ENCODE data around the gene MYH3.

Gene MYH3

GRCh38 chr17:10613775-10614513 is 43.2 kb downstream of the MYH3 start:
- Mint-ChIP-seq H3K4me1 (peaks cover 1% of the 10 kb centered on the region), H3K36me3 (ENCODE audit: low read depth) (no peaks in the 10 kb centered on the region), H3K27me3 (peaks cover 8% of the 10 kb centered on the region), H3K27ac (no peak overlapping the region), H3K4me3 (no peak overlapping the region), H3K9me3 (no peaks in the 10 kb centered on the region)
- DNase-seq (no peak), ATAC-seq (no peak)

GRCh38 chr17:10612957-10613744 is 44.0 kb downstream of the MYH3 start:
- Mint-ChIP-seq H3K9me3 (no peaks in the 10 kb centered on the region), H3K4me1 (no peaks in the 10 kb centered on the region), H3K27ac (no peak overlapping the region), H3K27me3 (peaks cover 8% of the 10 kb centered on the region), H3K36me3 (ENCODE audit: low read depth) (no peaks in the 10 kb centered on the region), H3K4me3 (no peak overlapping the region)
- DNase-seq (no peak), ATAC-seq (no peak)

- H3K4me1 Mint-ChIP-seq = no peaks in the 10 kb centered on the region
- no peak overlapping the region for H3K27ac Mint-ChIP-seq
- ATAC-seq (no peak), DNase-seq (no peak)
- peaks cover 8% of the 10 kb centered on the region for H3K27me3 Mint-ChIP-seq
- H3K4me3 Mint-ChIP-seq = no peak overlapping the region
- no peaks in the 10 kb centered on the region for H3K9me3 Mint-ChIP-seq
- no peaks in the 10 kb centered on the region for H3K36me3 Mint-ChIP-seq (ENCODE audit: low read depth)
Observed at GRCh38 chr17:10610884-10611283, 46.2 kb downstream of the MYH3 start.

GRCh38 chr17:10608244-10608643 is 48.9 kb downstream of the MYH3 start:
- DNase-seq = no peak
- no peaks in the 10 kb centered on the region for H3K9me3 Mint-ChIP-seq
- no peaks in the 10 kb centered on the region for H3K4me1 Mint-ChIP-seq
- peaks cover 5% of the 10 kb centered on the region for H3K27me3 Mint-ChIP-seq
- no peak for ATAC-seq
- H3K27ac Mint-ChIP-seq = no peak overlapping the region
- no peak overlapping the region for H3K4me3 Mint-ChIP-seq
- no peaks in the 10 kb centered on the region for H3K36me3 Mint-ChIP-seq (ENCODE audit: low read depth)

- no peaks in the 10 kb centered on the region for H3K4me1 Mint-ChIP-seq
- DNase-seq (no peak), ATAC-seq (no peak)
- H3K27ac Mint-ChIP-seq = no peak overlapping the region
- no peaks in the 10 kb centered on the region for H3K36me3 Mint-ChIP-seq (ENCODE audit: low read depth)
- no peaks in the 10 kb centered on the region for H3K9me3 Mint-ChIP-seq
- H3K4me3 Mint-ChIP-seq = no peak overlapping the region
- peaks cover 5% of the 10 kb centered on the region for H3K27me3 Mint-ChIP-seq
Observed at GRCh38 chr17:10606110-10606509, 51.0 kb downstream of the MYH3 start.

- DNase-seq (no peak), ATAC-seq (no peak)
- no peaks in the 10 kb centered on the region for H3K4me1 Mint-ChIP-seq
- no peaks in the 10 kb centered on the region for H3K9me3 Mint-ChIP-seq
- H3K27me3 Mint-ChIP-seq = peaks cover 3% of the 10 kb centered on the region
- H3K27ac Mint-ChIP-seq = no peak overlapping the region
- H3K4me3 Mint-ChIP-seq = no peak overlapping the region
- H3K36me3 Mint-ChIP-seq (ENCODE audit: low read depth) = no peaks in the 10 kb centered on the region
Observed at GRCh38 chr17:10605221-10605783, 51.8 kb downstream of the MYH3 start.

GRCh38 chr17:10604521-10604920 is 52.6 kb downstream of the MYH3 start:
- H3K27ac Mint-ChIP-seq = no peak overlapping the region

GRCh38 chr17:10603931-10604330 is 53.2 kb downstream of the MYH3 start:
- Mint-ChIP-seq H3K9me3 (no peaks in the 10 kb centered on the region), H3K4me1 (no peaks in the 10 kb centered on the region), H3K36me3 (ENCODE audit: low read depth) (no peaks in the 10 kb centered on the region), H3K27ac (no peak overlapping the region), H3K4me3 (no peak overlapping the region), H3K27me3 (peaks cover 3% of the 10 kb centered on the region)
- no peak for DNase-seq
- ATAC-seq = no peak

More at GRCh38 chr17:10604521-10604920, 52.6 kb downstream of the MYH3 start:
- Mint-ChIP-seq H3K36me3 (ENCODE audit: low read depth) (no peaks in the 10 kb centered on the region), H3K9me3 (no peaks in the 10 kb centered on the region), H3K4me1 (no peaks in the 10 kb centered on the region), H3K4me3 (no peak overlapping the region), H3K27me3 (peaks cover 2% of the 10 kb centered on the region)
- ATAC-seq = no peak
- DNase-seq = no peak

GRCh38 chr17:10600571-10600970 is 56.5 kb downstream of the MYH3 start:
- Mint-ChIP-seq H3K36me3 (ENCODE audit: low read depth) (no peaks in the 10 kb centered on the region), H3K27me3 (peaks cover 11% of the 10 kb centered on the region), H3K4me1 (no peaks in the 10 kb centered on the region), H3K4me3 (no peak overlapping the region), H3K9me3 (no peaks in the 10 kb centered on the region), H3K27ac (no peak overlapping the region)
- no peak for DNase-seq
- ATAC-seq = no peak

- Mint-ChIP-seq H3K27me3 (peaks cover 13% of the 10 kb centered on the region), H3K36me3 (ENCODE audit: low read depth) (no peaks in the 10 kb centered on the region), H3K9me3 (no peaks in the 10 kb centered on the region), H3K4me3 (no peak overlapping the region), H3K27ac (no peak overlapping the region), H3K4me1 (no peaks in the 10 kb centered on the region)
- ATAC-seq (no peak), DNase-seq (no peak)
Observed at GRCh38 chr17:10598621-10599020, 58.5 kb downstream of the MYH3 start.

GRCh38 chr17:10589553-10590145 is 67.5 kb downstream of the MYH3 start:
- no peak for ATAC-seq
- no peaks in the 10 kb centered on the region for H3K36me3 Mint-ChIP-seq (ENCODE audit: low read depth)
- DNase-seq = no peak
- H3K4me3 Mint-ChIP-seq = no peak overlapping the region
- H3K27ac Mint-ChIP-seq = no peak overlapping the region
- H3K9me3 Mint-ChIP-seq = no peaks in the 10 kb centered on the region
- peaks cover 11% of the 10 kb centered on the region for H3K27me3 Mint-ChIP-seq
- no peaks in the 10 kb centered on the region for H3K4me1 Mint-ChIP-seq

- H3K4me1 Mint-ChIP-seq = no peaks in the 10 kb centered on the region
- DNase-seq (no peak), ATAC-seq (no peak)
- no peak overlapping the region for H3K27ac Mint-ChIP-seq
- no peaks in the 10 kb centered on the region for H3K36me3 Mint-ChIP-seq (ENCODE audit: low read depth)
- H3K27me3 Mint-ChIP-seq = peaks cover 17% of the 10 kb centered on the region
- no peak overlapping the region for H3K4me3 Mint-ChIP-seq
- H3K9me3 Mint-ChIP-seq = no peaks in the 10 kb centered on the region
Observed at GRCh38 chr17:10585529-10585928, 71.6 kb downstream of the MYH3 start.

GRCh38 chr17:10583834-10584233 is 73.3 kb downstream of the MYH3 start:
- no peaks in the 10 kb centered on the region for H3K4me1 Mint-ChIP-seq
- H3K27me3 Mint-ChIP-seq = peaks cover 17% of the 10 kb centered on the region
- DNase-seq (no peak), ATAC-seq (no peak)
- no peaks in the 10 kb centered on the region for H3K9me3 Mint-ChIP-seq
- H3K4me3 Mint-ChIP-seq = no peak overlapping the region
- no peaks in the 10 kb centered on the region for H3K36me3 Mint-ChIP-seq (ENCODE audit: low read depth)
- H3K27ac Mint-ChIP-seq = no peak overlapping the region

- DNase-seq = no peak
- H3K4me3 Mint-ChIP-seq = no peak overlapping the region
- ATAC-seq = no peak
- H3K9me3 Mint-ChIP-seq = no peaks in the 10 kb centered on the region
- H3K4me1 Mint-ChIP-seq = no peaks in the 10 kb centered on the region
- no peak overlapping the region for H3K27ac Mint-ChIP-seq
- H3K36me3 Mint-ChIP-seq (ENCODE audit: low read depth) = no peaks in the 10 kb centered on the region
- peaks cover 16% of the 10 kb centered on the region for H3K27me3 Mint-ChIP-seq
Observed at GRCh38 chr17:10579270-10579669, 77.8 kb downstream of the MYH3 start.

Measured in activated naive CD8-positive, alpha-beta T cell treated with anti-CD3 and anti-CD28 coated beads, Interleukin-2, amount 50 U/mL, for 24 hours (primary cell).